ENCODE results near the gene LCN1. TPM values are rescaled to one million over a fixed set of nuclear protein-coding genes. Genes with fewer than 3 reads are reported as not detected.

The LCN1 gene
- total RNA-seq, 2 experiments from 2014 or later: not detected

DNA sequence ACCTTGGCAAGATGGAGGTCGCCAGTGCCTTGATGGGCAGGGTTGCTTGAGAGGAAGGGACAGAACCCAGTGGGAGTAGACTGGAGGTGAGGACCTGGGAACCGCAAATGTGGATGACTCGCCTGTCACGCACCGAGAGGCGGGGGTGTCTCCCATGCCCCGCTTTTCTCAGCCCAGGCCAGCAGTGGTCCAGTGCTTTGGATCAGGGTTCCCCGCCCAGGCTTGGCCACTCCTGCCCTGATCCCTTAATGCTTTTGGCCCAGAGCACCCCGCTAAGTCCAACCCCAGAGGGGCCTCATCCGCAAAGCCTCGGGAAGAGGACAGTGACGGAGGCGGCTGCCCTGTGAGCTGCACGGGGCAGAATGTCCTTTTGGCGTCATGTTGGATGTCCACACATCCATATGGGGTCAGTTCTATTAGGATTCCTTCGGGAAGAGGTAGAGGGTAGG lies 18.3 kb upstream of the LCN1 start:
- ChIA-PET CTCF (ENCODE audit: unreplicated experiment) (no interaction called here), POLR2A (no interaction called here)
- H3K79me2 ChIP-seq (ENCODE audit: insufficient read depth, low read depth, low read length): peaks cover 16% of the 10 kb centered on the region; the same call in 1 of the 2 replicates
- no peaks in the 10 kb centered on the region for H3K9me2 ChIP-seq (ENCODE audit: insufficient read depth, low read length)
- H3K4me1 ChIP-seq (ENCODE audit: insufficient read depth, low read length, poor library complexity, severe bottlenecking): peaks cover 18% of the 10 kb centered on the region
- no peak overlapping the region for H3K4me2 ChIP-seq (ENCODE audit: low read length)
- no TSS peak for BruUV-seq (replicated peaks)
- H3K9me3 ChIP-seq (ENCODE audit: low read length): no peaks in the 10 kb centered on the region
- DNase-seq (ENCODE audit: low spot score): no peak
- no peak overlapping the region for H2AFZ ChIP-seq (ENCODE audit: low read length)
- no peak overlapping the region for H3K4me3 ChIP-seq (ENCODE audit: low read depth, low read length, poor library complexity, severe bottlenecking)
- no peak overlapping the region for H3K27ac ChIP-seq (ENCODE audit: low read depth, low read length, poor library complexity, severe bottlenecking)
- intact Hi-C loops (cut with micrococcal nuclease; ENCODE audit: unreplicated experiment): no loop called here
- no peaks in the 10 kb centered on the region for H4K20me1 ChIP-seq (ENCODE audit: insufficient read depth, low read length)
- TF ChIP-seq, protein P1, sequence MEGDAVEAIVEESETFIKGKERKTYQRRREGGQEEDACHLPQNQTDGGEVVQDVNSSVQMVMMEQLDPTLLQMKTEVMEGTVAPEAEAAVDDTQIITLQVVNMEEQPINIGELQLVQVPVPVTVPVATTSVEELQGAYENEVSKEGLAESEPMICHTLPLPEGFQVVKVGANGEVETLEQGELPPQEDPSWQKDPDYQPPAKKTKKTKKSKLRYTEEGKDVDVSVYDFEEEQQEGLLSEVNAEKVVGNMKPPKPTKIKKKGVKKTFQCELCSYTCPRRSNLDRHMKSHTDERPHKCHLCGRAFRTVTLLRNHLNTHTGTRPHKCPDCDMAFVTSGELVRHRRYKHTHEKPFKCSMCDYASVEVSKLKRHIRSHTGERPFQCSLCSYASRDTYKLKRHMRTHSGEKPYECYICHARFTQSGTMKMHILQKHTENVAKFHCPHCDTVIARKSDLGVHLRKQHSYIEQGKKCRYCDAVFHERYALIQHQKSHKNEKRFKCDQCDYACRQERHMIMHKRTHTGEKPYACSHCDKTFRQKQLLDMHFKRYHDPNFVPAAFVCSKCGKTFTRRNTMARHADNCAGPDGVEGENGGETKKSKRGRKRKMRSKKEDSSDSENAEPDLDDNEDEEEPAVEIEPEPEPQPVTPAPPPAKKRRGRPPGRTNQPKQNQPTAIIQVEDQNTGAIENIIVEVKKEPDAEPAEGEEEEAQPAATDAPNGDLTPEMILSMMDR (conservative IDR thresholded peaks at IDR 0.05; ENCODE audit: low read length): no peak
- TF ChIP-seq EZH2phosphoT487 (IDR thresholded peaks at IDR 0.05; ENCODE audit: borderline replicate concordance, low read depth, low read length): no peak
- peaks cover 41% of the 10 kb centered on the region for H3K36me3 ChIP-seq (ENCODE audit: insufficient read depth, low read length)

DNA sequence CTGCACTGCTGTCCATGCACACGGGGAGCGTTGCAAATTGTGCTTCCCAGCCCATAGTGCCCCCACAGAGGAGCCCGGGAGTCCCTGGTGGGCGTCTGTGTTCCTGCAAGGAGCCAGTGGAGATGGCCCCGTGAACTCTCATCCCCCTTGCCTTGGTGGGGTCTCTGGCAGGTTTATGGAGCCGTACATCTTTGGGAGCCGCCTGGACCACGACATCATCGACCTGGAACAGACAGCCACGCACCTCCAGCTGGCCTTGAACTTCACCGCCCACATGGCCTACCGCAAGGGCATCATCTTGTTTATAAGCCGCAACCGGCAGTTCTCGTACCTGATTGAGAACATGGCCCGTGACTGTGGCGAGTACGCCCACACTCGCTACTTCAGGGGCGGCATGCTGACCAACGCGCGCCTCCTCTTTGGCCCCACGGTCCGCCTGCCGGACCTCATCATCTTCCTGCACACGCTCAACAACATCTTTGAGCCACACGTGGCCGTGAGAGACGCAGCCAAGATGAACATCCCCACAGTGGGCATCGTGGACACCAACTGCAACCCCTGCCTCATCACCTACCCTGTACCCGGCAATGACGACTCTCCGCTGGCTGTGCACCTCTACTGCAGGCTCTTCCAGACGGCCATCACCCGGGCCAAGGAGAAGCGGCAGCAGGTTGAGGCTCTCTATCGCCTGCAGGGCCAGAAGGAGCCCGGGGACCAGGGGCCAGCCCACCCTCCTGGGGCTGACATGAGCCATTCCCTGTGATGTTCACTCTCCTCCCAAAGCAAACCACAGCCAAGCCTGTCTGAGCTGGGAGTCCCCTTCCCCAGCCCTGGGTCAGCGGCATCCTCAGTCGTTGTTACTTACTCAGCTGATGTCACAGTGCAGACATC lies 17.6 kb upstream of the LCN1 start:
- intact Hi-C loops (cut with micrococcal nuclease; ENCODE audit: unreplicated experiment): no loop called here
- Histone ChIP-seq H4K20me1 (ENCODE audit: insufficient read depth, low read length) (no peaks in the 10 kb centered on the region), H3K9me2 (ENCODE audit: insufficient read depth, low read length) (no peaks in the 10 kb centered on the region), H3K9me3 (ENCODE audit: low read length) (no peaks in the 10 kb centered on the region), H3K27ac (ENCODE audit: low read depth, low read length, poor library complexity, severe bottlenecking) (no peak overlapping the region), H3K4me2 (ENCODE audit: low read length) (no peak overlapping the region), H2AFZ (ENCODE audit: low read length) (no peak overlapping the region), H3K36me3 (ENCODE audit: insufficient read depth, low read length) (peaks cover 41% of the 10 kb centered on the region), H3K4me3 (ENCODE audit: low read depth, low read length, poor library complexity, severe bottlenecking) (no peak overlapping the region), H3K79me2 (ENCODE audit: insufficient read depth, low read depth, low read length) (peaks cover 16% of the 10 kb centered on the region; the same call in 1 of the 2 replicates), H3K4me1 (ENCODE audit: insufficient read depth, low read length, poor library complexity, severe bottlenecking) (peaks cover 18% of the 10 kb centered on the region)
- DNase-seq (ENCODE audit: low spot score): no peak
- ChIA-PET CTCF (ENCODE audit: unreplicated experiment) (no interaction called here), POLR2A (no interaction called here)
- no peak for TF ChIP-seq EZH2phosphoT487 (IDR thresholded peaks at IDR 0.05; ENCODE audit: borderline replicate concordance, low read depth, low read length)
- TF ChIP-seq, protein P1 (conservative IDR thresholded peaks at IDR 0.05; ENCODE audit: low read length): no peak
- BruUV-seq (replicated peaks): no TSS peak
